HEK293 (cell line): Measurements from ENCODE around the gene SLAMF8.

Source experiments
- CTCF ChIA-PET: fragments of 350-600 bp; formaldehyde crosslinking; extraction: SDS; loops from one replicate; lab custom pipeline; 2021; ENCODE audit warnings: antibody characterized with exemption; lab: Yijun Ruan, JAX
- POLR2A ChIA-PET: fragments of 300-600 bp; formaldehyde crosslinking; extraction: SDS; loops from one replicate; lab custom pipeline; 2020; ENCODE audit warnings: antibody characterized with exemption, inconsistent platforms; lab: Yijun Ruan, JAX
- H3K27ac ChIP-seq: fragments of 200-500 bp; sonication (Bioruptor generic); 2 replicates; pipeline ENCODE4 v1.5.1; 2014; ENCODE audit warnings: low read depth, low read length, control low read depth, inconsistent platforms; ENCODE audit errors: extremely low read depth
- H3K36me3 ChIP-seq, 2 experiments: fragments of 200-500 bp in 1 of 2; sonication (Bioruptor generic) in 1 of 2; 1 replicate in 1 of 2; 2 replicates in 1 of 2; pipeline ENCODE4 v1.5.1; 2014 to 2017; ENCODE audit warnings: inconsistent platforms in 2 of 2, low read length in 2 of 2; ENCODE audit not compliant: control insufficient read depth in 2 of 2, insufficient read depth in 1 of 2
- H3K4me1 ChIP-seq: fragments of 200-500 bp; sonication (Bioruptor generic); 2 replicates; pipeline ENCODE4 v1.5.1; 2014; ENCODE audit warnings: mild to moderate bottlenecking, low read length, inconsistent platforms; ENCODE audit not compliant: control insufficient read depth, insufficient read depth
- H3K4me3 ChIP-seq: 2 replicates; pipeline ENCODE4 v1.5.1; 2011; ENCODE audit warnings: low read depth, mild to moderate bottlenecking, control low read depth, low read length, moderate library complexity
- H3K9me3 ChIP-seq: fragments of 200-500 bp; sonication (Bioruptor generic); 2 replicates; pipeline ENCODE4 v1.5.1; 2014; ENCODE audit warnings: low read depth, low read length, inconsistent platforms; ENCODE audit not compliant: control insufficient read depth, insufficient read depth
- EGR2 ChIP-seq: fragments of 450-650 bp; formaldehyde crosslinking; IDR thresholded peaks from 2 replicates; pipeline ENCODE4 v1.5.1; 2016; ENCODE audit warnings: low read depth, missing biosample characterization, missing genetic modification characterization
- PRDM2 ChIP-seq: fragments of 450-650 bp; formaldehyde crosslinking; IDR thresholded peaks from 2 replicates; pipeline ENCODE4 v1.5.1; 2016; ENCODE audit warnings: missing biosample characterization, missing genetic modification characterization, borderline replicate concordance
- REPIN1 ChIP-seq: fragments of 450-650 bp; formaldehyde crosslinking; IDR thresholded peaks from 2 replicates; pipeline ENCODE4 v1.5.1; 2017; ENCODE audit warnings: missing biosample characterization, missing genetic modification characterization, low read depth
- ZFHX2 ChIP-seq: fragments of 450-650 bp; formaldehyde crosslinking; conservative IDR thresholded peaks from 2 replicates; pipeline ENCODE4 v1.5.1; 2016; ENCODE audit warnings: missing biosample characterization, missing genetic modification characterization
- ZIC2 ChIP-seq: fragments of 450-650 bp; formaldehyde crosslinking; IDR thresholded peaks from 2 replicates; pipeline ENCODE4 v1.5.1; 2016; ENCODE audit warnings: missing biosample characterization, missing genetic modification characterization
- ZNF133 ChIP-seq: fragments of 450-650 bp; formaldehyde crosslinking; IDR thresholded peaks from 2 replicates; pipeline ENCODE4 v1.5.1; 2016; ENCODE audit warnings: missing biosample characterization, missing genetic modification characterization
- ZNF211 ChIP-seq: fragments of 450-650 bp; formaldehyde crosslinking; IDR thresholded peaks from 2 replicates; pipeline ENCODE4 v1.5.1; 2016; ENCODE audit warnings: low read depth, missing biosample characterization, missing genetic modification characterization
- ZNF24 ChIP-seq: fragments of 450-650 bp; formaldehyde crosslinking; IDR thresholded peaks from 2 replicates; pipeline ENCODE4 v1.5.1; 2016; ENCODE audit warnings: missing biosample characterization, missing genetic modification characterization
- ZNF266 ChIP-seq: fragments of 450-650 bp; formaldehyde crosslinking; IDR thresholded peaks from 2 replicates; pipeline ENCODE4 v1.5.1; 2016; ENCODE audit warnings: missing biosample characterization, missing genetic modification characterization, low read depth
- ZNF48 ChIP-seq: fragments of 450-650 bp; formaldehyde crosslinking; IDR thresholded peaks from 2 replicates; pipeline ENCODE4 v1.5.1; 2016; ENCODE audit warnings: missing biosample characterization, missing genetic modification characterization
- ZNF488 ChIP-seq: fragments of 450-650 bp; formaldehyde crosslinking; IDR thresholded peaks from 2 replicates; pipeline ENCODE4 v1.5.1; 2016; ENCODE audit warnings: missing biosample characterization, missing genetic modification characterization
- ZNF529 ChIP-seq: fragments of 450-650 bp; formaldehyde crosslinking; IDR thresholded peaks from 2 replicates; pipeline ENCODE4 v1.5.1; 2017; ENCODE audit warnings: missing genetic modification characterization, missing biosample characterization; ENCODE audit not compliant: insufficient replicate concordance
- ZNF571 ChIP-seq: fragments of 450-650 bp; formaldehyde crosslinking; IDR thresholded peaks from 2 replicates; pipeline ENCODE4 v1.5.0; 2017; ENCODE audit warnings: missing biosample characterization, missing genetic modification characterization
- ZNF645 ChIP-seq: fragments of 450-650 bp; formaldehyde crosslinking; IDR thresholded peaks from 2 replicates; pipeline ENCODE4; 2016; ENCODE audit warnings: missing biosample characterization, missing genetic modification characterization
- ZNF660 ChIP-seq: fragments of 450-650 bp; IDR thresholded peaks from 2 replicates; pipeline ENCODE4 v1.5.1; 2018; ENCODE audit warnings: missing biosample characterization, mild to moderate bottlenecking, missing genetic modification characterization
- ZNF76 ChIP-seq: fragments of 450-650 bp; formaldehyde crosslinking; IDR thresholded peaks from 2 replicates; pipeline ENCODE4; 2016; ENCODE audit warnings: low read depth, missing biosample characterization, missing genetic modification characterization, borderline replicate concordance
- TF ChIP-seq, protein P1 (sequence below): fragments of 450-650 bp; formaldehyde crosslinking; IDR thresholded peaks from 2 replicates; pipeline ENCODE4 v1.5.1; 2016; ENCODE audit warnings: missing biosample characterization, missing genetic modification characterization

The SLAMF8 gene

DNA sequence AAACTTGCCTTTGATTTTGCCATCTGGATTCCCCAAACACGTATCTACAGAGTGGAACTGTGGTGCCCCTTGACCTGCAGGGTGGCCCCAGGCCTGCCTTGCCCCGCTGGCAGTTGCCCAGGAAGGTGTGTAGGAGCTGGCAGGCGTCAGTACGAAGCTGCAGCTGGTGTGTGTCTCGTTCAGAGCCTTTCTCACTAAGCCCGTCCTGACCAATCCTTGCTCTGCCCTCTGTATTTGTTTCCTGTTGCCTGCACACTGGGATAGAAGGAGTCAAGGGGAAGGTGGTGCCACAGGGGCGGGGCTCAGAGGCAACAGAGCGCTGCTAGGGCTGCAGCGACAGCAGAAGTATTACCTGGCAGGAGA is 41.0 kb downstream of the SLAMF8 start:
- TF ChIP-seq ZNF645 (no peak), ZNF488 (no peak), ZNF48 (tag by site-specific recombination) (no peak), ZNF571 (tag by site-specific recombination) (no peak), ZNF266 (tag by site-specific recombination) (no peak), ZNF133 (no peak), ZNF24 (tag by site-specific recombination) (no peak), ZNF76 (tag by site-specific recombination) (no peak), ZNF529 (no peak), PRDM2 (tag by site-specific recombination) (no peak), ZNF660 (tag by site-specific recombination) (no peak)
- TF ChIP-seq, protein P1, sequence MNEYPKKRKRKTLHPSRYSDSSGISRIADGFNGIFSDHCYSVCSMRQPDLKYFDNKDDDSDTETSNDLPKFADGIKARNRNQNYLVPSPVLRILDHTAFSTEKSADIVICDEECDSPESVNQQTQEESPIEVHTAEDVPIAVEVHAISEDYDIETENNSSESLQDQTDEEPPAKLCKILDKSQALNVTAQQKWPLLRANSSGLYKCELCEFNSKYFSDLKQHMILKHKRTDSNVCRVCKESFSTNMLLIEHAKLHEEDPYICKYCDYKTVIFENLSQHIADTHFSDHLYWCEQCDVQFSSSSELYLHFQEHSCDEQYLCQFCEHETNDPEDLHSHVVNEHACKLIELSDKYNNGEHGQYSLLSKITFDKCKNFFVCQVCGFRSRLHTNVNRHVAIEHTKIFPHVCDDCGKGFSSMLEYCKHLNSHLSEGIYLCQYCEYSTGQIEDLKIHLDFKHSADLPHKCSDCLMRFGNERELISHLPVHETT (tag by site-specific recombination), result no peak
- TF ChIP-seq, all 188 proteins: peak for 0
- CTCF ChIA-PET, result interaction anchor here (0.9 to 1.5 kb wide), 3 partner anchors 18 to 70 kb away, joined by 3 read pairs; no protein-coding TSS in a partner anchor
- POLR2A ChIA-PET, result no interaction called here
- no peaks in the 10 kb centered on the region for H3K4me1 ChIP-seq
- no peak overlapping the region for H3K4me3 ChIP-seq
- H3K36me3 ChIP-seq, result no peaks in the 10 kb centered on the region
- no peak overlapping the region for H3K27ac ChIP-seq
- no peaks in the 10 kb centered on the region for H3K9me3 ChIP-seq

GRCh38 chr1:159868766-159869165 is 42.1 kb downstream of the SLAMF8 start:
- Histone ChIP-seq H3K9me3 (no peaks in the 10 kb centered on the region), H3K4me1 (no peaks in the 10 kb centered on the region), H3K4me3 (no peak overlapping the region)
- CTCF ChIA-PET, result interaction anchor here (0.7 to 1.5 kb wide), 5 partner anchors 17 to 71 kb away, joined by 3 read pairs; no protein-coding TSS in a partner anchor
- no peak for TF ChIP-seq ZNF24 (tag by site-specific recombination)
- TF ChIP-seq, all 188 proteins: peak for 0
- Histone ChIP-seq H3K36me3 (no peaks in the 10 kb centered on the region), H3K27ac (no peak overlapping the region)
- POLR2A ChIA-PET, result no interaction called here

- ChIA-PET CTCF (interaction anchor here (0.7 kb wide), 2 partner anchors 21 to 162 kb away, joined by 3 read pairs; no protein-coding TSS in a partner anchor), POLR2A (no interaction called here)
- Histone ChIP-seq H3K4me3 (no peak overlapping the region), H3K36me3 (no peaks in the 10 kb centered on the region), H3K9me3 (no peaks in the 10 kb centered on the region), H3K4me1 (no peaks in the 10 kb centered on the region), H3K27ac (no peak overlapping the region)
- TF ChIP-seq EGR2 (tag by site-specific recombination), result 0 out of 2 replicates have a peak, but pooled peaks have one; percentile 33
- TF ChIP-seq ZNF211, result no peak
- peak; percentile 45 for TF ChIP-seq ZFHX2 (tag by site-specific recombination)
- peak; percentile 98 for TF ChIP-seq ZIC2
- TF ChIP-seq REPIN1, result no peak
Measured at GRCh38 chr1:159869173-159869572, 42.5 kb downstream of the SLAMF8 start.
